GM12878 (cell line): ENCODE results near the gene SPHKAP.

Experiments
- CHD2 ChIP-seq: IDR thresholded peaks from 2 replicates; pipeline ENCODE4 v1.6.1; 2011; ENCODE audit warnings: low read depth, low read length, improper control_type of control experiment, borderline replicate concordance
- EZH2 ChIP-seq: IDR thresholded peaks from 2 replicates; pipeline ENCODE4 v1.6.1; 2012; ENCODE audit warnings: low read depth, mild to moderate bottlenecking, control low read depth, inconsistent platforms, low read length, borderline replicate concordance; ENCODE audit not compliant: control insufficient read depth
- HDGF ChIP-seq: fragments of 450-650 bp; IDR thresholded peaks from 2 replicates; pipeline ENCODE4 v1.6.1; 2016; ENCODE audit warnings: antibody characterized with exemption
- MTA2 ChIP-seq: fragments of 450-650 bp; IDR thresholded peaks from 2 replicates; pipeline ENCODE4 v1.6.1; 2016; ENCODE audit warnings: low read depth, mild to moderate bottlenecking, moderate library complexity
- NFXL1 ChIP-seq: fragments of 450-650 bp; IDR thresholded peaks from 2 replicates; pipeline ENCODE4 v1.6.1; 2017; ENCODE audit warnings: antibody characterized with exemption, mild to moderate bottlenecking, borderline replicate concordance
- POLR2A ChIP-seq: IDR thresholded peaks from 2 replicates; pipeline ENCODE4 v1.6.1; 2011; ENCODE audit warnings: low read depth, mild to moderate bottlenecking, low read length
- POLR2AphosphoS2 ChIP-seq: IDR thresholded peaks from 2 replicates; pipeline ENCODE4 v1.6.1; 2011; ENCODE audit warnings: low read depth, mild to moderate bottlenecking, low read length, improper control_type of control experiment, moderate library complexity
- POLR2AphosphoS5 ChIP-seq: IDR thresholded peaks from 2 replicates; pipeline ENCODE4 v1.6.1; 2011; ENCODE audit warnings: mild to moderate bottlenecking, low read length, inconsistent platforms
- RCOR1 ChIP-seq: conservative IDR thresholded peaks from 2 replicates; pipeline ENCODE4 v1.6.1; 2012; ENCODE audit warnings: low read depth, low read length, improper control_type of control experiment
- RFX5 ChIP-seq: IDR thresholded peaks from 2 replicates; pipeline ENCODE4 v1.6.1; 2011; ENCODE audit warnings: low read depth, low read length, improper control_type of control experiment
- TBL1XR1 ChIP-seq: IDR thresholded peaks from 2 replicates; pipeline ENCODE4 v1.6.1; 2012; ENCODE audit warnings: low read depth, low read length, improper control_type of control experiment
- TF ChIP-seq, protein P1 (sequence below): fragments of 450-650 bp; IDR thresholded peaks from 2 replicates; pipeline ENCODE4 v1.6.1; 2016; ENCODE audit warnings: mild to moderate bottlenecking
- TF ChIP-seq, protein P2 (sequence below), 3 experiments: IDR thresholded peaks in 2 of 3; conservative IDR thresholded peaks in 1 of 3; 2 replicates each; pipeline ENCODE4 v1.5.1; 2011; ENCODE audit warnings: low read depth in 3 of 3, low read length in 3 of 3, mild to moderate bottlenecking in 3 of 3, control low read depth in 2 of 3, moderate library complexity in 2 of 3, inconsistent platforms in 1 of 3, mixed read lengths in 1 of 3; ENCODE audit not compliant: control insufficient read depth in 2 of 3, insufficient read depth in 1 of 3; ENCODE audit errors: extremely low read depth in 1 of 3
- TF ChIP-seq, protein P3 (sequence below): IDR thresholded peaks from 2 replicates; pipeline ENCODE4 v1.6.1; 2012; ENCODE audit warnings: mild to moderate bottlenecking, low read depth, low read length

DNA sequence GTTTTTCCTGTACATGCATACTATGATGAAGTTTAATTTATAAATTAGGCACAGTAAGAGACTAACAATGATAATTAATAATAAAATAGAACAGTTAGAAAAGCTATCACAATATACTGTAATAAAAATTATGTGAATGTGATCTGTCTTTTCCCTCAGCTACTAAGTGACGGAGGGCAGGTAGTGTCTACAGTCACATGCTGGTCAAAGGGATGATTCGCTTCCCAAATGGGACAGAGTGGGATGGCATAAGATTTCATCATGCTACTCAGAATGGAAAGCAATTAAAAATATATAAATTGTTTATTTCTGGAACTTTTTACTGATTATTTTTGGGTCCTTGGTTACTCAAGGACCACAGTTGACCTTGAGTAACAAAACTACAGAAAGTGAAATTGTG, 238.5 kb downstream of the SPHKAP start:
- no peak for TF ChIP-seq MTA2
- TF ChIP-seq NFXL1, result no peak
- TF ChIP-seq TBL1XR1, result no peak
- no peak for TF ChIP-seq RFX5
- TF ChIP-seq, protein P1, sequence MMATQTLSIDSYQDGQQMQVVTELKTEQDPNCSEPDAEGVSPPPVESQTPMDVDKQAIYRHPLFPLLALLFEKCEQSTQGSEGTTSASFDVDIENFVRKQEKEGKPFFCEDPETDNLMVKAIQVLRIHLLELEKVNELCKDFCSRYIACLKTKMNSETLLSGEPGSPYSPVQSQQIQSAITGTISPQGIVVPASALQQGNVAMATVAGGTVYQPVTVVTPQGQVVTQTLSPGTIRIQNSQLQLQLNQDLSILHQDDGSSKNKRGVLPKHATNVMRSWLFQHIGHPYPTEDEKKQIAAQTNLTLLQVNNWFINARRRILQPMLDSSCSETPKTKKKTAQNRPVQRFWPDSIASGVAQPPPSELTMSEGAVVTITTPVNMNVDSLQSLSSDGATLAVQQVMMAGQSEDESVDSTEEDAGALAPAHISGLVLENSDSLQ, result no peak
- TF ChIP-seq, protein P2, sequence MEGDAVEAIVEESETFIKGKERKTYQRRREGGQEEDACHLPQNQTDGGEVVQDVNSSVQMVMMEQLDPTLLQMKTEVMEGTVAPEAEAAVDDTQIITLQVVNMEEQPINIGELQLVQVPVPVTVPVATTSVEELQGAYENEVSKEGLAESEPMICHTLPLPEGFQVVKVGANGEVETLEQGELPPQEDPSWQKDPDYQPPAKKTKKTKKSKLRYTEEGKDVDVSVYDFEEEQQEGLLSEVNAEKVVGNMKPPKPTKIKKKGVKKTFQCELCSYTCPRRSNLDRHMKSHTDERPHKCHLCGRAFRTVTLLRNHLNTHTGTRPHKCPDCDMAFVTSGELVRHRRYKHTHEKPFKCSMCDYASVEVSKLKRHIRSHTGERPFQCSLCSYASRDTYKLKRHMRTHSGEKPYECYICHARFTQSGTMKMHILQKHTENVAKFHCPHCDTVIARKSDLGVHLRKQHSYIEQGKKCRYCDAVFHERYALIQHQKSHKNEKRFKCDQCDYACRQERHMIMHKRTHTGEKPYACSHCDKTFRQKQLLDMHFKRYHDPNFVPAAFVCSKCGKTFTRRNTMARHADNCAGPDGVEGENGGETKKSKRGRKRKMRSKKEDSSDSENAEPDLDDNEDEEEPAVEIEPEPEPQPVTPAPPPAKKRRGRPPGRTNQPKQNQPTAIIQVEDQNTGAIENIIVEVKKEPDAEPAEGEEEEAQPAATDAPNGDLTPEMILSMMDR (IDR thresholded peaks at IDR 0.05 in 2 of 3, conservative IDR thresholded peaks at IDR 0.05 in 1 of 3; ENCODE audit: control insufficient read depth in 2 of 3, extremely low read depth in 1 of 3, insufficient read depth in 1 of 3, low read depth in 3 of 3, low read length in 3 of 3), result no peak
- TF ChIP-seq, protein P3, sequence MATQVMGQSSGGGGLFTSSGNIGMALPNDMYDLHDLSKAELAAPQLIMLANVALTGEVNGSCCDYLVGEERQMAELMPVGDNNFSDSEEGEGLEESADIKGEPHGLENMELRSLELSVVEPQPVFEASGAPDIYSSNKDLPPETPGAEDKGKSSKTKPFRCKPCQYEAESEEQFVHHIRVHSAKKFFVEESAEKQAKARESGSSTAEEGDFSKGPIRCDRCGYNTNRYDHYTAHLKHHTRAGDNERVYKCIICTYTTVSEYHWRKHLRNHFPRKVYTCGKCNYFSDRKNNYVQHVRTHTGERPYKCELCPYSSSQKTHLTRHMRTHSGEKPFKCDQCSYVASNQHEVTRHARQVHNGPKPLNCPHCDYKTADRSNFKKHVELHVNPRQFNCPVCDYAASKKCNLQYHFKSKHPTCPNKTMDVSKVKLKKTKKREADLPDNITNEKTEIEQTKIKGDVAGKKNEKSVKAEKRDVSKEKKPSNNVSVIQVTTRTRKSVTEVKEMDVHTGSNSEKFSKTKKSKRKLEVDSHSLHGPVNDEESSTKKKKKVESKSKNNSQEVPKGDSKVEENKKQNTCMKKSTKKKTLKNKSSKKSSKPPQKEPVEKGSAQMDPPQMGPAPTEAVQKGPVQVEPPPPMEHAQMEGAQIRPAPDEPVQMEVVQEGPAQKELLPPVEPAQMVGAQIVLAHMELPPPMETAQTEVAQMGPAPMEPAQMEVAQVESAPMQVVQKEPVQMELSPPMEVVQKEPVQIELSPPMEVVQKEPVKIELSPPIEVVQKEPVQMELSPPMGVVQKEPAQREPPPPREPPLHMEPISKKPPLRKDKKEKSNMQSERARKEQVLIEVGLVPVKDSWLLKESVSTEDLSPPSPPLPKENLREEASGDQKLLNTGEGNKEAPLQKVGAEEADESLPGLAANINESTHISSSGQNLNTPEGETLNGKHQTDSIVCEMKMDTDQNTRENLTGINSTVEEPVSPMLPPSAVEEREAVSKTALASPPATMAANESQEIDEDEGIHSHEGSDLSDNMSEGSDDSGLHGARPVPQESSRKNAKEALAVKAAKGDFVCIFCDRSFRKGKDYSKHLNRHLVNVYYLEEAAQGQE, result no peak
- no peak for TF ChIP-seq RCOR1
- TF ChIP-seq POLR2AphosphoS2, result no peak
- no peak for TF ChIP-seq EZH2
- TF ChIP-seq POLR2A, result no peak
- no peak for TF ChIP-seq HDGF
- no peak for TF ChIP-seq CHD2
- TF ChIP-seq POLR2AphosphoS5, result no peak
